GM23248 (cell line): ENCODE data around the gene PEAR1.

ENCODE experiments used
- EZH2 ChIP-seq: fragments of 200-600 bp; sonication (generic); IDR thresholded peaks from 2 replicates; pipeline ENCODE4 v1.6.1; 2018; ENCODE audit warnings: antibody characterized with exemption, mild to moderate bottlenecking; ENCODE audit not compliant: insufficient read depth, poor library complexity, severe bottlenecking
- EZH2phosphoT487 ChIP-seq: fragments of 200-600 bp; sonication (generic); IDR thresholded peaks from 2 replicates; pipeline ENCODE4 v1.6.1; 2018; ENCODE audit warnings: antibody characterized with exemption, moderate library complexity, mild to moderate bottlenecking, low read depth; ENCODE audit not compliant: insufficient read depth

DNA sequence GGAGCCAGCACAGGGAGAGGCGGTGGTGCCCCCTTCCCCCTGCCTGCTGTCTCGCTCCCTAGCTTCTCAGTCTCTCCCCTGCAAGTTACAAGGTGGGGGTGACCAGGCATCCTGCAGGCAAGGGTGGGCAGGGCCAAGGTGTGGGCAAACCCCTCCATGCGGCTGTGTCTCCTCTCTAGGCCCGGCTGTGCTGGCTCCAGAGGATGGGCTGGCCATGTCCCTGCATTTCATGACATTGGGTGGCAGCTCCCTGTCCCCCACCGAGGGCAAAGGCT lies 18.2 kb upstream of the PEAR1 start:
- no peak for TF ChIP-seq EZH2
- no peak for TF ChIP-seq EZH2phosphoT487
